B cell (primary cell): Measurements from ENCODE around the gene GBX1. TPM values are rescaled to one million over a fixed set of nuclear protein-coding genes. Genes with fewer than 3 reads are reported as not detected.

ENCODE experiments used
- ATAC-seq: fragments of 200-7000 bp; cut with Tn5 transposase; one replicate; pipeline ENCODE4 v1.10.0; 2021; ENCODE audit warnings: low read depth, mild to moderate bottlenecking, moderate number of reproducible peaks, moderate library complexity
- CTCF ChIA-PET: fragments of 350-600 bp; sonication (Branson Sonifier 250); formaldehyde crosslinking; loops from one replicate; lab custom pipeline; 2021; ENCODE audit warnings: antibody characterized with exemption, inconsistent platforms; lab: Charles Lee
- POLR2A ChIA-PET: fragments of 350-600 bp; sonication (Branson Sonifier 250); formaldehyde crosslinking; loops from one replicate; lab custom pipeline; 2021; ENCODE audit warnings: antibody characterized with exemption; lab: Charles Lee
- DNase-seq: peaks from one replicate; pipeline ENCODE4 v3.0.0; 2013
- H2AFZ ChIP-seq: 2 replicates; pipeline ENCODE4 v1.6.1; 2012; ENCODE audit warnings: mild to moderate bottlenecking, low read depth, low read length; ENCODE audit not compliant: insufficient read depth, poor library complexity, severe bottlenecking
- H3K27ac ChIP-seq, 2 donors: 1 replicate in 1 of 2; 2 replicates in 1 of 2; pipeline ENCODE4 v1.5.1; 2012 to 2013; ENCODE audit warnings: low read length in 2 of 2, mild to moderate bottlenecking in 2 of 2, moderate library complexity in 1 of 2
- H3K27me3 ChIP-seq, 4 experiments: fragments of 200-600 bp in 1 of 4; sonication (generic) in 1 of 4; replicated peaks in 1 of 4; 1 replicate in 2 of 4; 2 replicates in 2 of 4; pipeline versions ENCODE4 v1.6.1 to v1.7.0; 2013 to 2016; ENCODE audit warnings: low read length in 3 of 4, mild to moderate bottlenecking in 2 of 4, mixed read lengths in 1 of 4, moderate library complexity in 1 of 4; ENCODE audit not compliant: insufficient read depth in 4 of 4, control insufficient read depth in 3 of 4; ENCODE audit errors: control extremely low read depth in 1 of 4
- H3K36me3 ChIP-seq, 2 experiments: replicated peaks in 1 of 2; 1 replicate in 1 of 2; 2 replicates in 1 of 2; pipeline versions ENCODE4 v1.6.1 to v1.7.1; 2013; ENCODE audit warnings: low read length in 1 of 2; ENCODE audit not compliant: insufficient read depth in 2 of 2, control insufficient read depth in 1 of 2; ENCODE audit errors: control extremely low read depth in 1 of 2, extremely low read depth in 1 of 2
- H3K4me1 ChIP-seq, 2 donors: fragments of 200-600 bp in 1 of 2; sonication (generic) in 1 of 2; 1 replicate in 1 of 2; 2 replicates in 1 of 2; pipeline versions ENCODE4 v1.5.1 to v1.6.1; 2013 to 2017; ENCODE audit warnings: low read length in 2 of 2; ENCODE audit not compliant: control insufficient read depth in 2 of 2, insufficient read depth in 2 of 2
- H3K4me2 ChIP-seq: replicated peaks from 2 replicates; pipeline ENCODE3; 2012; ENCODE audit warnings: mild to moderate bottlenecking, low read depth, low read length; ENCODE audit not compliant: poor library complexity, severe bottlenecking
- H3K4me3 ChIP-seq, 5 experiments: fragments of 200-600 bp in 1 of 5; sonication (generic) in 1 of 5; 1 replicate in 3 of 5; 2 replicates in 2 of 5; pipeline versions ENCODE4 v1.5.1 to v1.7.0; 2011 to 2016; ENCODE audit warnings: low read length in 4 of 5, mild to moderate bottlenecking in 4 of 5, low read depth in 2 of 5, control low read depth in 1 of 5, moderate library complexity in 1 of 5; ENCODE audit not compliant: insufficient read depth in 1 of 5; ENCODE audit errors: control extremely low read depth in 1 of 5, extremely low read depth in 1 of 5
- H3K79me2 ChIP-seq: fragments of 200-600 bp; sonication (generic); one replicate; pipeline ENCODE4 v1.6.0; 2016; ENCODE audit warnings: low read length; ENCODE audit not compliant: control insufficient read depth, insufficient read depth
- H3K9ac ChIP-seq: fragments of 200-600 bp; sonication (generic); 2 replicates; pipeline ENCODE4 v1.6.1; 2017; ENCODE audit warnings: mild to moderate bottlenecking, low read length, moderate library complexity
- H3K9me3 ChIP-seq, 3 donors: one replicate each; pipeline versions ENCODE4 v1.6.1 to v1.7.1; 2013; ENCODE audit warnings: low read length in 2 of 3; ENCODE audit not compliant: control insufficient read depth in 2 of 3, insufficient read depth in 1 of 3; ENCODE audit errors: control extremely low read depth in 1 of 3
- H4K20me1 ChIP-seq: 2 replicates; pipeline ENCODE4 v1.6.0; 2012; ENCODE audit warnings: mild to moderate bottlenecking, low read length; ENCODE audit not compliant: insufficient read depth, control insufficient read depth, poor library complexity, severe bottlenecking
- H3K27ac Mint-ChIP-seq: one replicate; pipeline ENCODE4 v1.8.0; 2021; ENCODE audit warnings: mixed read lengths
- H3K27me3 Mint-ChIP-seq: one replicate; pipeline ENCODE4 v1.8.0; 2021; ENCODE audit warnings: mixed read lengths
- H3K4me1 Mint-ChIP-seq: one replicate; pipeline ENCODE4 v1.8.0; 2021; ENCODE audit warnings: mixed read lengths
- H3K4me3 Mint-ChIP-seq: one replicate; pipeline ENCODE4 v1.8.0; 2021; ENCODE audit warnings: mixed read lengths
- H3K9me3 Mint-ChIP-seq: one replicate; pipeline ENCODE4 v1.8.0; 2022; ENCODE audit warnings: mixed read lengths; ENCODE audit not compliant: insufficient read depth
- CTCF ChIP-seq: fragments of 200-600 bp; IDR thresholded peaks from one replicate; pipeline ENCODE4 v1.8.0; 2022; ENCODE audit warnings: antibody characterized with exemption, mild to moderate bottlenecking
- EZH2 ChIP-seq: IDR thresholded peaks from 2 replicates; pipeline ENCODE4 v1.6.1; 2012; ENCODE audit warnings: borderline replicate concordance, low read depth, mild to moderate bottlenecking, moderate library complexity, low read length; ENCODE audit not compliant: insufficient read depth, poor library complexity, severe bottlenecking
- WGBS: methylation state at CpG from one replicate; pipeline ENCODE4 v1.1.5; 2013; ENCODE audit warnings: missing lambda C conversion rate; ENCODE audit not compliant: insufficient coverage; 5-methylcytosine and 5-hydroxymethylcytosine counted together
- intact Hi-C: fragments of 100-400 bp; cut with micrococcal nuclease; formaldehyde crosslinking; loops from one replicate; pipeline ENCODE4 v1.10.0; 2022
- polyA plus RNA-seq: library from polyadenylated mRNA; depleted of rRNA; stranded (reverse); fragments of >200 nt; gene quantifications from 2 replicates; pipeline ENCODE4 v1.2.3, GENCODE V29; 2012
- total RNA-seq, 2 donors: library from RNA; stranded (reverse); fragments of 120-200 nt in 1 of 2; gene quantifications; 1 replicate in 1 of 2; 2 replicates in 1 of 2; pipeline versions ENCODE4 v1.2.3 to v1.2.4, GENCODE V29; 2013 to 2022

The GBX1 gene
- total and polyA plus RNA-seq, 2 donors (not counting 1 experiment from before 2014, with no cell fraction given) = not detected

DNA sequence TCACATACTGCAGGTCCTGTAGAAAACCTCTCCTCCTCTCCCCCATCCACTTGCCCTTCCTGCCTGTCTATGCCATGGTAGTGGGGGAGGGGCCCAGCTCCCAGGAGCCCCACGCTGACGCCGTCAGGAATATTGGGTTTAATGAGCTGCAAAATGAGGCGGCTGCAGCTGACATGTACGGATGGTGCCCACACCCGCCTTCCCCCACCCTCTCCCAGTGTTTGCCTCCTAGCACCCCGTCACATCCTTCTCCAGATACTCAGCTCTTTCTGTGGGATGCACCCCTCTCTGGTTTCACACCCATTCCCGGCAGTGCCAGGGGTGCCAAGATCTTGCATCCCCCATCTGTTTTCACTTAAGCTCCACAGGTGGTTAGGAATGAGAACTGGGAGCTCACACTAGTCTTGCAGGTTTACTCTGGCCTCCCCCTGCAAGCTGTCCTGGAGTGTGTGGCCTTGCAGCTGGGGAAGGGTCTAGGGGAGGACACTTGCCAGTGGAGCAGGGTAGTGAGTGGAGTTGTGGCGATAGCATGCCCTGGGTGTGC, 26.1 kb downstream of the GBX1 start:
- Histone ChIP-seq H3K9ac (no peak overlapping the region), H3K4me2 (no peak overlapping the region), H3K4me1 (no peaks in the 10 kb centered on the region), H3K27me3 (no peaks in the 10 kb centered on the region), H2AFZ (no peak overlapping the region), H3K9me3 (no peaks in the 10 kb centered on the region), H3K4me3 (no peak overlapping the region), H3K27ac (no peak overlapping the region), H4K20me1 (no peaks in the 10 kb centered on the region), H3K36me3 (no peaks in the 10 kb centered on the region), H3K79me2 (no peaks in the 10 kb centered on the region)
- 100% methylated on average over 6 of the region's 9 CpGs for WGBS
- no peaks in the 10 kb centered on the region for H3K27me3 Mint-ChIP-seq
- H3K27ac Mint-ChIP-seq = no peak overlapping the region
- no peaks in the 10 kb centered on the region for H3K9me3 Mint-ChIP-seq
- no peak for TF ChIP-seq CTCF
- TF ChIP-seq EZH2 = no peak
- ATAC-seq (no peak), DNase-seq (no peak)
- ChIA-PET POLR2A (no interaction called here), CTCF (interaction anchor here (1.1 to 1.2 kb wide), 2 partner anchors 17 to 26 kb away, joined by 3 to 4 read pairs; no protein-coding TSS in a partner anchor)
- intact Hi-C loops = no loop called here
- H3K4me3 Mint-ChIP-seq = no peak overlapping the region
- H3K4me1 Mint-ChIP-seq = no peaks in the 10 kb centered on the region

DNA sequence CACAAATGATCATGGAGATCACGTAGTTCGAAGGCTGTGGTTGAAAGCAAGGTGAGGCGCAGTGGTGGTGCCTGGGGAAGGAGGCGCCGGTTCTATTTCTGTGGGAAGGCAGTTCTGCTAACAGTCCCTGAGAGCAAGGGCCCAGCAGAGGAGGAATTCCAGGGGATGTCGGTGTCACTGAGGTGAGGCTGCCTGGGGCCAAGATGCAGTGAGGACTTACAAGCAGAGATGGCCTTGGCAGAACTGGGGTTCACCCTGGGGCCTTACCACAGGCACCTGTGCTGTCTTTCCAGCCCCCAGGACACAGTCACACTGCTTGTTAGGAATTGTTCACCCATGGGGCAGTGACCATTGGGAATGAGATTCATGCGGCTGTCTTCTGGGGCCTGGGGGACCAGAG, 26.7 kb downstream of the GBX1 start:
- DNase-seq (no peak), ATAC-seq (no peak)
- Mint-ChIP-seq H3K27ac (no peak overlapping the region), H3K4me1 (no peaks in the 10 kb centered on the region), H3K9me3 (no peaks in the 10 kb centered on the region), H3K4me3 (no peak overlapping the region), H3K27me3 (no peaks in the 10 kb centered on the region)
- H3K9ac ChIP-seq = no peak overlapping the region
- H3K4me1 ChIP-seq = no peaks in the 10 kb centered on the region
- no peak overlapping the region for H3K4me3 ChIP-seq
- H3K27ac ChIP-seq = no peak overlapping the region
- TF ChIP-seq CTCF (no peak), EZH2 (no peak)
- 97% methylated on average over 7 of the region's 7 CpGs for WGBS
- H3K36me3 ChIP-seq = no peaks in the 10 kb centered on the region
- no peaks in the 10 kb centered on the region for H3K79me2 ChIP-seq
- CTCF ChIA-PET = interaction anchor here (1.2 kb wide), 1 partner anchor 17 kb away, joined by 4 read pairs; no protein-coding TSS in a partner anchor
- H4K20me1 ChIP-seq = no peaks in the 10 kb centered on the region
- H3K27me3 ChIP-seq = no peaks in the 10 kb centered on the region
- intact Hi-C loops = no loop called here
- POLR2A ChIA-PET = no interaction called here
- H2AFZ ChIP-seq = no peak overlapping the region
- no peak overlapping the region for H3K4me2 ChIP-seq
- H3K9me3 ChIP-seq = no peaks in the 10 kb centered on the region
